Testis (tissue), 2 donors: ENCODE measurements around the gene VIPR1.

Source experiments
- POLR2A ChIP-seq: fragments of 450-650 bp; IDR thresholded peaks from one replicate; pipeline ENCODE4 v1.6.1; 2017; ENCODE audit warnings: antibody characterized with exemption, mild to moderate bottlenecking, moderate library complexity
- TF ChIP-seq, protein P1 (sequence below), 3 experiments: fragments of 450-650 bp in 2 of 3; fragments of 200-600 bp in 1 of 3; sonication (generic) in 1 of 3; IDR thresholded peaks; one replicate each; pipeline ENCODE4 v1.5.1; 2016 to 2019; ENCODE audit warnings: antibody characterized with exemption in 3 of 3, mild to moderate bottlenecking in 2 of 3, moderate library complexity in 1 of 3

GRCh38 chr3:42513521-42513920 is 11.1 kb downstream of the VIPR1 start:
- TF ChIP-seq POLR2A: no peak
- TF ChIP-seq, protein P1, sequence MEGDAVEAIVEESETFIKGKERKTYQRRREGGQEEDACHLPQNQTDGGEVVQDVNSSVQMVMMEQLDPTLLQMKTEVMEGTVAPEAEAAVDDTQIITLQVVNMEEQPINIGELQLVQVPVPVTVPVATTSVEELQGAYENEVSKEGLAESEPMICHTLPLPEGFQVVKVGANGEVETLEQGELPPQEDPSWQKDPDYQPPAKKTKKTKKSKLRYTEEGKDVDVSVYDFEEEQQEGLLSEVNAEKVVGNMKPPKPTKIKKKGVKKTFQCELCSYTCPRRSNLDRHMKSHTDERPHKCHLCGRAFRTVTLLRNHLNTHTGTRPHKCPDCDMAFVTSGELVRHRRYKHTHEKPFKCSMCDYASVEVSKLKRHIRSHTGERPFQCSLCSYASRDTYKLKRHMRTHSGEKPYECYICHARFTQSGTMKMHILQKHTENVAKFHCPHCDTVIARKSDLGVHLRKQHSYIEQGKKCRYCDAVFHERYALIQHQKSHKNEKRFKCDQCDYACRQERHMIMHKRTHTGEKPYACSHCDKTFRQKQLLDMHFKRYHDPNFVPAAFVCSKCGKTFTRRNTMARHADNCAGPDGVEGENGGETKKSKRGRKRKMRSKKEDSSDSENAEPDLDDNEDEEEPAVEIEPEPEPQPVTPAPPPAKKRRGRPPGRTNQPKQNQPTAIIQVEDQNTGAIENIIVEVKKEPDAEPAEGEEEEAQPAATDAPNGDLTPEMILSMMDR (IDR thresholded peaks at IDR 0.05): no peak
